HEK293 (cell line): ENCODE measurements around the gene TMEM184A.

Experiments used
- ATF2 ChIP-seq: fragments of 450-650 bp; formaldehyde crosslinking; IDR thresholded peaks from 2 replicates; pipeline ENCODE4 v1.5.1; 2016; ENCODE audit warnings: missing biosample characterization, missing genetic modification characterization, low read depth
- PATZ1 ChIP-seq: fragments of 450-650 bp; formaldehyde crosslinking; IDR thresholded peaks from 2 replicates; pipeline ENCODE4 v1.5.1; 2016; ENCODE audit warnings: missing biosample characterization, missing genetic modification characterization
- PRDM10 ChIP-seq: fragments of 450-650 bp; formaldehyde crosslinking; IDR thresholded peaks from 2 replicates; pipeline ENCODE4 v1.5.1; 2016; ENCODE audit warnings: missing biosample characterization, missing genetic modification characterization
- TRIM28 ChIP-seq: IDR thresholded peaks from 2 replicates; pipeline ENCODE4 v1.6.1; 2011; ENCODE audit warnings: low read length, control low read depth, borderline replicate concordance
- YY1 ChIP-seq: fragments of 450-650 bp; formaldehyde crosslinking; IDR thresholded peaks from 2 replicates; pipeline ENCODE4 v1.5.1; 2018; ENCODE audit warnings: missing biosample characterization, missing genetic modification characterization
- ZNF121 ChIP-seq: fragments of 450-650 bp; formaldehyde crosslinking; IDR thresholded peaks from 2 replicates; pipeline ENCODE4 v1.5.1; 2016; ENCODE audit warnings: missing biosample characterization, missing genetic modification characterization
- ZNF354C ChIP-seq: fragments of 450-650 bp; formaldehyde crosslinking; IDR thresholded peaks from 2 replicates; pipeline ENCODE4 v1.5.1; 2016; ENCODE audit warnings: missing biosample characterization, missing genetic modification characterization, low read depth, borderline replicate concordance
- ZNF404 ChIP-seq: fragments of 450-650 bp; formaldehyde crosslinking; IDR thresholded peaks from 2 replicates; pipeline ENCODE4 v1.5.1; 2017; ENCODE audit warnings: missing biosample characterization, missing genetic modification characterization
- ZNF777 ChIP-seq: fragments of 450-650 bp; formaldehyde crosslinking; IDR thresholded peaks from 2 replicates; pipeline ENCODE4 v1.5.1; 2017; ENCODE audit warnings: missing biosample characterization, missing genetic modification characterization, borderline replicate concordance
- TF ChIP-seq, protein P1 (sequence below): fragments of 450-650 bp; formaldehyde crosslinking; IDR thresholded peaks from 2 replicates; pipeline ENCODE4 v1.5.1; 2016; ENCODE audit warnings: missing biosample characterization, missing genetic modification characterization
- TF ChIP-seq, protein P2 (sequence below): fragments of 450-650 bp; formaldehyde crosslinking; IDR thresholded peaks from 2 replicates; pipeline ENCODE4 v1.5.1; 2016; ENCODE audit warnings: missing biosample characterization, missing genetic modification characterization, borderline replicate concordance
- TF ChIP-seq, protein P3 (sequence below): fragments of 450-650 bp; formaldehyde crosslinking; IDR thresholded peaks from 2 replicates; pipeline ENCODE4 v1.5.1; 2016; ENCODE audit warnings: missing biosample characterization, missing genetic modification characterization
- TF ChIP-seq, protein P4 (sequence below): fragments of 450-650 bp; formaldehyde crosslinking; IDR thresholded peaks from 2 replicates; pipeline ENCODE4 v1.5.1; 2016; ENCODE audit warnings: missing biosample characterization, missing genetic modification characterization

DNA sequence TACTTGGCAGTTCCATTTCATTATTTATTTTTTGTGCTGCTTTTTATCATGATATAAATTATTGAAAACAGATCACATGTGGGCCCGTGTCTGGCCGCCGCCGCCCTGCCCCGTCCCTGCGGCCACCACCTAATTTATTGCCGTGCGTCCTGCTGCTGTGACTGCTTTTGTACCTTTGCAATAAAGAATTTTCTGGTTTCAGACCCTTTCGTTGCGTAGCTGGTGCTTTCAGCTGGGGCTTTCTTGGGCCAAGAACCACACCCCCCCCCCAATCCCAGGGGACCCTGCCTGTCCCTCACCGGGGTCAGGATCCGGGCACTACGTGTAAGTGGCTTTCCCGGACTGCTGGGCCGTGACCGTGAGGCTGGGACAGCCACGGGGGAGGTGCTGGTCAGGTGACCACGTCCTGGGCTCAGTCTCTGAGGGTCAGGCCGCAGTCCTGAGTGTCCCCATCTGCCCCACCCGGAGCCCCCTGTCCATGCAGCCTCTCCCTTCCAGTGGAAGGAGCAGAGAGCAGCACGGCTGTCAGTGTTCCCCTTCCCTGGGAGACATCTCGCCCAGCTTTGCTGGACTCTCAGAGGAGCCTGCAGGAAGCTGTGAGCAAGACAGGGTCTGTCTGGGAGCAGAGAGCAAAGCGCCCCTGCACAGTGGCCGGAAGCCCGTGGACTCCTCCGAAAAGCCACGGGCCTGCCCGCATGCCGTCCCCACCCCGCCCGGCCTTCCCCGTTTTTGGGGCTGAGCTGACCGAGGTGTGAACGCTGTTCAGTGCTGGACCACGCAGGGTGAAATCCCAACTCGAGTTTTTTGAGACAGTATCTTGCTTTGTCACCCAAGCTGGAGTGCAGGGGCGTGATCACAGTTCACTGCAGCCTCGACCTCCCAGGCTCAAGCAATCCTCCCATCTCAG is 12.9 kb downstream of the TMEM184A start:
- TF ChIP-seq, protein P1, sequence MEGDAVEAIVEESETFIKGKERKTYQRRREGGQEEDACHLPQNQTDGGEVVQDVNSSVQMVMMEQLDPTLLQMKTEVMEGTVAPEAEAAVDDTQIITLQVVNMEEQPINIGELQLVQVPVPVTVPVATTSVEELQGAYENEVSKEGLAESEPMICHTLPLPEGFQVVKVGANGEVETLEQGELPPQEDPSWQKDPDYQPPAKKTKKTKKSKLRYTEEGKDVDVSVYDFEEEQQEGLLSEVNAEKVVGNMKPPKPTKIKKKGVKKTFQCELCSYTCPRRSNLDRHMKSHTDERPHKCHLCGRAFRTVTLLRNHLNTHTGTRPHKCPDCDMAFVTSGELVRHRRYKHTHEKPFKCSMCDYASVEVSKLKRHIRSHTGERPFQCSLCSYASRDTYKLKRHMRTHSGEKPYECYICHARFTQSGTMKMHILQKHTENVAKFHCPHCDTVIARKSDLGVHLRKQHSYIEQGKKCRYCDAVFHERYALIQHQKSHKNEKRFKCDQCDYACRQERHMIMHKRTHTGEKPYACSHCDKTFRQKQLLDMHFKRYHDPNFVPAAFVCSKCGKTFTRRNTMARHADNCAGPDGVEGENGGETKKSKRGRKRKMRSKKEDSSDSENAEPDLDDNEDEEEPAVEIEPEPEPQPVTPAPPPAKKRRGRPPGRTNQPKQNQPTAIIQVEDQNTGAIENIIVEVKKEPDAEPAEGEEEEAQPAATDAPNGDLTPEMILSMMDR (tag by site-specific recombination): no peak
- TF ChIP-seq PRDM10 (tag by site-specific recombination) (no peak), PATZ1 (tag by site-specific recombination) (no peak), TRIM28 (no peak), ZNF354C (tag by site-specific recombination) (no peak), ZNF777 (no peak), ATF2 (tag by site-specific recombination) (no peak), YY1 (tag by site-specific recombination) (no peak), ZNF121 (tag by site-specific recombination) (no peak), ZNF404 (tag by site-specific recombination) (no peak)
- TF ChIP-seq, protein P2, sequence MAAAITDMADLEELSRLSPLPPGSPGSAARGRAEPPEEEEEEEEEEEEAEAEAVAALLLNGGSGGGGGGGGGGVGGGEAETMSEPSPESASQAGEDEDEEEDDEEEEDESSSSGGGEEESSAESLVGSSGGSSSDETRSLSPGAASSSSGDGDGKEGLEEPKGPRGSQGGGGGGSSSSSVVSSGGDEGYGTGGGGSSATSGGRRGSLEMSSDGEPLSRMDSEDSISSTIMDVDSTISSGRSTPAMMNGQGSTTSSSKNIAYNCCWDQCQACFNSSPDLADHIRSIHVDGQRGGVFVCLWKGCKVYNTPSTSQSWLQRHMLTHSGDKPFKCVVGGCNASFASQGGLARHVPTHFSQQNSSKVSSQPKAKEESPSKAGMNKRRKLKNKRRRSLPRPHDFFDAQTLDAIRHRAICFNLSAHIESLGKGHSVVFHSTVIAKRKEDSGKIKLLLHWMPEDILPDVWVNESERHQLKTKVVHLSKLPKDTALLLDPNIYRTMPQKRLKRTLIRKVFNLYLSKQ (tag by site-specific recombination): no peak
- TF ChIP-seq, protein P3, sequence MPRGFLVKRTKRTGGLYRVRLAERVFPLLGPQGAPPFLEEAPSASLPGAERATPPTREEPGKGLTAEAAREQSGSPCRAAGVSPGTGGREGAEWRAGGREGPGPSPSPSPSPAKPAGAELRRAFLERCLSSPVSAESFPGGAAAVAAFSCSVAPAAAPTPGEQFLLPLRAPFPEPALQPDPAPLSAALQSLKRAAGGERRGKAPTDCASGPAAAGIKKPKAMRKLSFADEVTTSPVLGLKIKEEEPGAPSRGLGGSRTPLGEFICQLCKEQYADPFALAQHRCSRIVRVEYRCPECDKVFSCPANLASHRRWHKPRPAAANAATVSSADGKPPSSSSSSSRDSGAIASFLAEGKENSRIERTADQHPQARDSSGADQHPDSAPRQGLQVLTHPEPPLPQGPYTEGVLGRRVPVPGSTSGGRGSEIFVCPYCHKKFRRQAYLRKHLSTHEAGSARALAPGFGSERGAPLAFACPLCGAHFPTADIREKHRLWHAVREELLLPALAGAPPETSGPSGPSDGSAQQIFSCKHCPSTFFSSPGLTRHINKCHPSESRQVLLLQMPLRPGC: no peak
- TF ChIP-seq, protein P4, sequence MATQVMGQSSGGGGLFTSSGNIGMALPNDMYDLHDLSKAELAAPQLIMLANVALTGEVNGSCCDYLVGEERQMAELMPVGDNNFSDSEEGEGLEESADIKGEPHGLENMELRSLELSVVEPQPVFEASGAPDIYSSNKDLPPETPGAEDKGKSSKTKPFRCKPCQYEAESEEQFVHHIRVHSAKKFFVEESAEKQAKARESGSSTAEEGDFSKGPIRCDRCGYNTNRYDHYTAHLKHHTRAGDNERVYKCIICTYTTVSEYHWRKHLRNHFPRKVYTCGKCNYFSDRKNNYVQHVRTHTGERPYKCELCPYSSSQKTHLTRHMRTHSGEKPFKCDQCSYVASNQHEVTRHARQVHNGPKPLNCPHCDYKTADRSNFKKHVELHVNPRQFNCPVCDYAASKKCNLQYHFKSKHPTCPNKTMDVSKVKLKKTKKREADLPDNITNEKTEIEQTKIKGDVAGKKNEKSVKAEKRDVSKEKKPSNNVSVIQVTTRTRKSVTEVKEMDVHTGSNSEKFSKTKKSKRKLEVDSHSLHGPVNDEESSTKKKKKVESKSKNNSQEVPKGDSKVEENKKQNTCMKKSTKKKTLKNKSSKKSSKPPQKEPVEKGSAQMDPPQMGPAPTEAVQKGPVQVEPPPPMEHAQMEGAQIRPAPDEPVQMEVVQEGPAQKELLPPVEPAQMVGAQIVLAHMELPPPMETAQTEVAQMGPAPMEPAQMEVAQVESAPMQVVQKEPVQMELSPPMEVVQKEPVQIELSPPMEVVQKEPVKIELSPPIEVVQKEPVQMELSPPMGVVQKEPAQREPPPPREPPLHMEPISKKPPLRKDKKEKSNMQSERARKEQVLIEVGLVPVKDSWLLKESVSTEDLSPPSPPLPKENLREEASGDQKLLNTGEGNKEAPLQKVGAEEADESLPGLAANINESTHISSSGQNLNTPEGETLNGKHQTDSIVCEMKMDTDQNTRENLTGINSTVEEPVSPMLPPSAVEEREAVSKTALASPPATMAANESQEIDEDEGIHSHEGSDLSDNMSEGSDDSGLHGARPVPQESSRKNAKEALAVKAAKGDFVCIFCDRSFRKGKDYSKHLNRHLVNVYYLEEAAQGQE (tag by site-specific recombination): no peak
